T-cell (primary cell): Measurements from ENCODE around the gene TOMM34. TPM values are rescaled to one million over a fixed set of nuclear protein-coding genes. Genes with fewer than 3 reads are reported as not detected.
A peak's percentile ranks its signal among the peaks of the same experiment; 100 is the strongest.

Source experiments
- ATAC-seq, 4 experiments: fragments of 200-7000 bp in 3 of 4; fragments of 150-1000 bp in 1 of 4; cut with Tn5 transposase; replicated peaks in 1 of 4; 1 replicate in 3 of 4; 2 replicates in 1 of 4; pipeline ENCODE4 v1.10.0; 2021; ENCODE audit warnings: moderate library complexity in 3 of 4, mild to moderate bottlenecking in 2 of 4, moderate number of reproducible peaks in 1 of 4
- CTCF ChIA-PET, 2 donors: fragments of 300-600 bp; sonication (Branson Sonifier 250); formaldehyde crosslinking; loops; one replicate each; lab custom pipeline; 2022; ENCODE audit warnings: antibody characterized with exemption in 2 of 2; lab: Charles Lee
- POLR2A ChIA-PET, 2 donors: fragments of 300-600 bp; sonication (Branson Sonifier 250); formaldehyde crosslinking; loops; one replicate each; lab custom pipeline; 2022; ENCODE audit warnings: antibody characterized with exemption in 2 of 2; lab: Charles Lee
- DNase-seq, 35 experiments: peaks; one replicate each; pipeline versions ENCODE4 v3.0.0 to v3.0.0-alpha.2; 2013 to 2023
- H3K27ac ChIP-seq: one replicate; pipeline ENCODE4 v1.5.1; 2013; ENCODE audit warnings: low read length
- H3K27me3 ChIP-seq, 2 experiments: replicated peaks in 1 of 2; 1 replicate in 1 of 2; 2 replicates in 1 of 2; pipeline versions ENCODE4 v1.6.1 to v1.7.0; 2013; ENCODE audit warnings: low read length in 1 of 2, mixed read lengths in 1 of 2; ENCODE audit not compliant: control insufficient read depth in 2 of 2, insufficient read depth in 2 of 2; ENCODE audit errors: extremely low read depth in 1 of 2
- H3K36me3 ChIP-seq, 2 donors: 1 replicate in 1 of 2; 2 replicates in 1 of 2; pipeline versions ENCODE4 v1.6.1 to v1.7.0; 2013; ENCODE audit warnings: low read length in 1 of 2; ENCODE audit not compliant: control insufficient read depth in 2 of 2, insufficient read depth in 1 of 2; ENCODE audit errors: extremely low read depth in 1 of 2
- H3K4me1 ChIP-seq, 2 experiments: 1 replicate in 1 of 2; 2 replicates in 1 of 2; pipeline versions ENCODE4 v1.6.1 to v1.7.0; 2013; ENCODE audit warnings: low read length in 2 of 2, mixed read lengths in 1 of 2; ENCODE audit not compliant: insufficient read depth in 2 of 2, control insufficient read depth in 1 of 2; ENCODE audit errors: extremely low read depth in 1 of 2
- H3K4me3 ChIP-seq, 2 donors: 1 replicate in 1 of 2; 2 replicates in 1 of 2; pipeline versions ENCODE4 v1.5.1 to v1.7.0; 2013; ENCODE audit warnings: mild to moderate bottlenecking in 2 of 2, low read length in 1 of 2, moderate library complexity in 1 of 2; ENCODE audit not compliant: control insufficient read depth in 1 of 2; ENCODE audit errors: extremely low read depth in 1 of 2
- H3K9me3 ChIP-seq: 2 replicates; pipeline ENCODE4 v1.7.0; 2013
- H3K27ac Mint-ChIP-seq, 2 donors: one replicate each; pipeline ENCODE4 v1.8.0; 2020 to 2021; ENCODE audit warnings: mild to moderate bottlenecking in 2 of 2, mixed read lengths in 2 of 2
- H3K27me3 Mint-ChIP-seq, 2 donors: one replicate each; pipeline ENCODE4 v1.8.0; 2021 to 2022; ENCODE audit warnings: mixed read lengths in 2 of 2
- H3K36me3 Mint-ChIP-seq: one replicate; pipeline ENCODE4 v1.8.0; 2021; ENCODE audit warnings: mixed read lengths
- H3K4me1 Mint-ChIP-seq, 3 donors: one replicate each; pipeline ENCODE4 v1.8.0; 2020 to 2022; ENCODE audit warnings: mixed read lengths in 3 of 3, mild to moderate bottlenecking in 1 of 3
- H3K4me3 Mint-ChIP-seq, 3 donors: one replicate each; pipeline ENCODE4 v1.8.0; 2020 to 2022; ENCODE audit warnings: mild to moderate bottlenecking in 3 of 3, mixed read lengths in 3 of 3, moderate library complexity in 3 of 3
- H3K9me3 Mint-ChIP-seq, 3 donors: one replicate each; pipeline ENCODE4 v1.8.0; 2020 to 2022; ENCODE audit warnings: mixed read lengths in 3 of 3
- WGBS: methylation state at CpG from one replicate; pipeline ENCODE4 v1.1.5; 2013; ENCODE audit warnings: missing lambda C conversion rate; ENCODE audit not compliant: insufficient coverage; 5-methylcytosine and 5-hydroxymethylcytosine counted together
- total RNA-seq, 35 experiments: library from RNA in 6 of 35; stranded (reverse) in 6 of 35; fragments of 120-200 nt in 1 of 35; gene quantifications; one replicate each; pipeline versions ENCODE4 v1.2.1 to v1.2.4 and lab custom pipeline; 2013 to 2026

Gene TOMM34
- total RNA-seq, 5 donors from 2014 or later (not counting 1 experiment from before 2014, with no cell fraction given), result 7.8 to 12.8 (median 11.4) TPM

GRCh38 chr20:44961870-44962267 is 1.7 kb upstream of the TOMM34 start:
- no peaks in the 10 kb centered on the region for H3K9me3 Mint-ChIP-seq
- peaks cover 7% of the 10 kb centered on the region for H3K36me3 Mint-ChIP-seq
- Histone ChIP-seq H3K27me3 (no peaks in the 10 kb centered on the region), H3K36me3 (no peaks in the 10 kb centered on the region), H3K4me3 (no peak overlapping the region), H3K4me1 (peaks cover 15 to 30% of the 10 kb centered on the region in 2 experiments), H3K9me3 (no peaks in the 10 kb centered on the region), H3K27ac (no peak overlapping the region)
- ChIA-PET POLR2A (interaction anchor here (0.5 to 0.6 kb wide), 2 partner anchors 20 kb away, joined by 5 to 7 read pairs; no protein-coding TSS in a partner anchor), CTCF (interaction anchor here in 1 of 2 donors (0.7 kb wide), 1 partner anchor 10 kb away, joined by 4 read pairs; no protein-coding TSS in a partner anchor)
- H3K27me3 Mint-ChIP-seq, result no peaks in the 10 kb centered on the region
- peaks cover 49 to 70% (median 62%) of the 10 kb centered on the region in 3 donors for H3K4me1 Mint-ChIP-seq
- no peak overlapping the region for H3K27ac Mint-ChIP-seq
- DNase-seq, result no peak
- 80% methylated on average over 1 of the region's 3 CpGs for WGBS
- no peak for ATAC-seq
- peak overlapping the region in 1 of 3 donors; percentile 99 for H3K4me3 Mint-ChIP-seq

- H3K4me1 Mint-ChIP-seq, result peaks cover 52 to 70% (median 67%) of the 10 kb centered on the region in 3 donors
- ATAC-seq, result no peak
- Histone ChIP-seq H3K36me3 (peaks cover under 1% of the 10 kb centered on the region in 2 donors), H3K4me3 (no peak overlapping the region), H3K4me1 (peaks cover 15 to 30% of the 10 kb centered on the region in 2 experiments), H3K9me3 (no peaks in the 10 kb centered on the region), H3K27me3 (no peaks in the 10 kb centered on the region), H3K27ac (peak overlapping the region; percentile 57)
- peaks cover 11% of the 10 kb centered on the region for H3K36me3 Mint-ChIP-seq
- POLR2A ChIA-PET, result interaction anchor here in 1 of 2 donors (0.6 kb wide), 2 partner anchors 17 to 20 kb away, joined by 7 to 8 read pairs; no protein-coding TSS in a partner anchor
- 100% methylated on average over 2 of the region's 4 CpGs for WGBS
- peak overlapping the region in 2 of 3 donors; percentile 21 to 99 for H3K4me3 Mint-ChIP-seq
- H3K27ac Mint-ChIP-seq, result peak overlapping the region; percentile 95 to 97
- H3K27me3 Mint-ChIP-seq, result no peaks in the 10 kb centered on the region
- no peak for DNase-seq
- CTCF ChIA-PET, result interaction anchor here (0.6 to 1.9 kb wide), 7 partner anchors 9 to 67 kb away, joined by 3 to 6 read pairs (median 5); partner anchors contain the start of gene PABPC1L (in 1 of the 2)
- no peaks in the 10 kb centered on the region for H3K9me3 Mint-ChIP-seq
Measured at GRCh38 chr20:44961011-44961869, 1.0 kb upstream of the TOMM34 start.

- H3K4me1 ChIP-seq, result peaks cover 15 to 21% of the 10 kb centered on the region in 2 experiments
- POLR2A ChIA-PET, result interaction anchor here (0.6 to 1.9 kb wide), 5 partner anchors 12 to 1495 kb away, joined by 3 to 12 read pairs (median 3); no protein-coding TSS in a partner anchor
- no peaks in the 10 kb centered on the region for H3K27me3 Mint-ChIP-seq
- no peaks in the 10 kb centered on the region for H3K27me3 ChIP-seq
- peak; percentile 58 to 69 (median 61) for ATAC-seq
- peak in 32 of 35 experiments; percentile 37 to 79 (median 58) for DNase-seq
- CTCF ChIA-PET, result interaction anchor here (0.5 to 1.9 kb wide), 12 partner anchors 8 to 752 kb away, joined by 3 to 6 read pairs (median 4); partner anchors contain the start of gene PABPC1L (in 1 of the 2)
- H3K9me3 Mint-ChIP-seq, result no peaks in the 10 kb centered on the region
- H3K4me3 Mint-ChIP-seq, result peak overlapping the region; percentile 94 to 99 (median 96)
- 7% methylated on average over 5 of the region's 13 CpGs for WGBS
- peaks cover 7 to 16% of the 10 kb centered on the region in 2 donors for H3K36me3 ChIP-seq
- peaks cover 23% of the 10 kb centered on the region for H3K36me3 Mint-ChIP-seq
- peaks cover 46 to 66% (median 64%) of the 10 kb centered on the region in 3 donors for H3K4me1 Mint-ChIP-seq
- no peaks in the 10 kb centered on the region for H3K9me3 ChIP-seq
- peak overlapping the region; percentile 82 to 91 for H3K27ac Mint-ChIP-seq
- peak overlapping the region; percentile 33 to 82 for H3K4me3 ChIP-seq
- H3K27ac ChIP-seq, result peak overlapping the region; percentile 4
Measured at GRCh38 chr20:44959638-44960102, 527 bp downstream of the TOMM34 start.

GRCh38 chr20:44959082-44959637 is 1.0 kb downstream of the TOMM34 start:
- no peak overlapping the region for H3K27ac ChIP-seq
- no peak for DNase-seq
- ChIA-PET CTCF (interaction anchor here (0.5 to 1.9 kb wide), 11 partner anchors 8 to 188 kb away, joined by 3 to 8 read pairs (median 4); no protein-coding TSS in a partner anchor), POLR2A (interaction anchor here (0.6 to 1.9 kb wide), 3 partner anchors 12 to 87 kb away, joined by 3 to 12 read pairs (median 3); no protein-coding TSS in a partner anchor)
- peak overlapping the region; percentile 94 to 99 (median 96) for H3K4me3 Mint-ChIP-seq
- ATAC-seq, result no peak
- H3K27me3 ChIP-seq, result no peaks in the 10 kb centered on the region
- peak overlapping the region; percentile 82 to 91 for H3K27ac Mint-ChIP-seq
- peaks cover 15 to 21% of the 10 kb centered on the region in 2 experiments for H3K4me1 ChIP-seq
- H3K36me3 ChIP-seq, result peaks cover 7 to 21% of the 10 kb centered on the region in 2 donors
- H3K9me3 Mint-ChIP-seq, result no peaks in the 10 kb centered on the region
- H3K4me3 ChIP-seq, result peak overlapping the region; percentile 33 to 82
- no peaks in the 10 kb centered on the region for H3K9me3 ChIP-seq
- no peaks in the 10 kb centered on the region for H3K27me3 Mint-ChIP-seq
- H3K4me1 Mint-ChIP-seq, result peaks cover 46 to 68% (median 67%) of the 10 kb centered on the region in 3 donors
- H3K36me3 Mint-ChIP-seq, result peaks cover 27% of the 10 kb centered on the region
- 0% methylated on average over 1 of the region's 8 CpGs for WGBS

GRCh38 chr20:44958276-44958675 is 1.9 kb downstream of the TOMM34 start:
- no peaks in the 10 kb centered on the region for H3K9me3 Mint-ChIP-seq
- H3K4me1 Mint-ChIP-seq, result peaks cover 53 to 72% (median 70%) of the 10 kb centered on the region in 3 donors
- peak overlapping the region in 1 of 2 donors; percentile 51 for H3K27ac Mint-ChIP-seq
- peak overlapping the region; percentile 94 to 99 (median 96) for H3K4me3 Mint-ChIP-seq
- peaks cover 15 to 21% of the 10 kb centered on the region in 2 experiments for H3K4me1 ChIP-seq
- no peaks in the 10 kb centered on the region for H3K27me3 ChIP-seq
- ChIA-PET POLR2A (interaction anchor here (0.6 to 0.9 kb wide), 3 partner anchors 19 to 55 kb away, joined by 3 to 6 read pairs (median 3); no protein-coding TSS in a partner anchor), CTCF (interaction anchor here (0.7 to 1.5 kb wide), 7 partner anchors 9 to 56 kb away, joined by 3 to 8 read pairs (median 4); no protein-coding TSS in a partner anchor)
- ATAC-seq (no peak), DNase-seq (no peak)
- 100% methylated on average over 4 of the region's 8 CpGs for WGBS
- no peaks in the 10 kb centered on the region for H3K9me3 ChIP-seq
- H3K27ac ChIP-seq, result no peak overlapping the region
- no peaks in the 10 kb centered on the region for H3K27me3 Mint-ChIP-seq
- H3K4me3 ChIP-seq, result no peak overlapping the region
- peaks cover 12 to 30% of the 10 kb centered on the region in 2 donors for H3K36me3 ChIP-seq
- peaks cover 36% of the 10 kb centered on the region for H3K36me3 Mint-ChIP-seq
